ENCODE measurements around the gene GLI3. TPM values are rescaled to one million over a fixed set of nuclear protein-coding genes. Genes with fewer than 3 reads are reported as not detected.
A peak's percentile ranks its signal among the peaks of the same experiment; 100 is the strongest.

GLI3 gene
- total and polyA plus RNA-seq, 12 donors: 1.1 to 18.0 (median 4.6) TPM

- H3K4me1 ChIP-seq (replicated peaks in 1 of 2): no peaks in the 10 kb centered on the region
- no peaks in the 10 kb centered on the region for H3K27me3 ChIP-seq
- no peak overlapping the region for H3K27ac ChIP-seq
- DNase-seq: peak in 1 of 7 donors; percentile 10
- 56 to 68% (median 65%) methylated on average over 5 of the region's 5 CpGs for WGBS, 4 donors
- H3K9me3 ChIP-seq (replicated peaks in 1 of 3): no peaks in the 10 kb centered on the region
- H3K4me3 ChIP-seq: no peak overlapping the region
- TF ChIP-seq, protein P1, sequence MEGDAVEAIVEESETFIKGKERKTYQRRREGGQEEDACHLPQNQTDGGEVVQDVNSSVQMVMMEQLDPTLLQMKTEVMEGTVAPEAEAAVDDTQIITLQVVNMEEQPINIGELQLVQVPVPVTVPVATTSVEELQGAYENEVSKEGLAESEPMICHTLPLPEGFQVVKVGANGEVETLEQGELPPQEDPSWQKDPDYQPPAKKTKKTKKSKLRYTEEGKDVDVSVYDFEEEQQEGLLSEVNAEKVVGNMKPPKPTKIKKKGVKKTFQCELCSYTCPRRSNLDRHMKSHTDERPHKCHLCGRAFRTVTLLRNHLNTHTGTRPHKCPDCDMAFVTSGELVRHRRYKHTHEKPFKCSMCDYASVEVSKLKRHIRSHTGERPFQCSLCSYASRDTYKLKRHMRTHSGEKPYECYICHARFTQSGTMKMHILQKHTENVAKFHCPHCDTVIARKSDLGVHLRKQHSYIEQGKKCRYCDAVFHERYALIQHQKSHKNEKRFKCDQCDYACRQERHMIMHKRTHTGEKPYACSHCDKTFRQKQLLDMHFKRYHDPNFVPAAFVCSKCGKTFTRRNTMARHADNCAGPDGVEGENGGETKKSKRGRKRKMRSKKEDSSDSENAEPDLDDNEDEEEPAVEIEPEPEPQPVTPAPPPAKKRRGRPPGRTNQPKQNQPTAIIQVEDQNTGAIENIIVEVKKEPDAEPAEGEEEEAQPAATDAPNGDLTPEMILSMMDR (IDR thresholded peaks at IDR 0.05): no peak
- no peak for TF ChIP-seq POLR2A (IDR thresholded peaks at IDR 0.05)
- intact Hi-C loops (cut with DNase I): no loop called here
- H3K36me3 ChIP-seq (replicated peaks in 1 of 2): no peaks in the 10 kb centered on the region
Observed at GRCh38 chr7:42055171-42055570, 181.8 kb downstream of the GLI3 start.

DNA sequence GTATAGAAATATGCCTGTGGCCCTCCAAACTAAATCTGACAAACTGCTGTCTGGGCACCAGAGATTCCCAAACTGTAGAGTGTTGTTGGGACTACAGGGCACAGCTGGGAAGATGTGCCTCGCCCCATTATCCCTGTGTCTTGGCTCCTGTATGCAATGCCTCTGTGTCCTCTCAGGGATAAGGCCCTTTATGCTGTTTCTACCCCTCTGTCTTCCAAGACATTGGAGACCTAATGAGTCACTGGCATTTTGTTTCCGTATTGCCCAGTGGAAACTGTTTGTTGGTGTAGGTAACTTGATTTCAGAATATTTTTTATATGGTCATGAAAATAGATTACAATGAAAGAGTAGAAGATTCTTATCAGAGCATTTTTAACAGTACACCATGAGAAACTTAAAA is 183.2 kb downstream of the GLI3 start:
- TF ChIP-seq POLR2A (IDR thresholded peaks at IDR 0.05): no peak
- TF ChIP-seq, protein P1 (IDR thresholded peaks at IDR 0.05): no peak
- no peak for DNase-seq
- H3K27me3 ChIP-seq: no peaks in the 10 kb centered on the region
- no peaks in the 10 kb centered on the region for H3K36me3 ChIP-seq (replicated peaks in 1 of 2)
- no peaks in the 10 kb centered on the region for H3K4me1 ChIP-seq (replicated peaks in 1 of 2)
- H3K4me3 ChIP-seq: no peak overlapping the region
- intact Hi-C loops (cut with DNase I): no loop called here
- no peaks in the 10 kb centered on the region for H3K9me3 ChIP-seq (replicated peaks in 1 of 3)
- no peak overlapping the region for H3K27ac ChIP-seq
- whole genome bisulfite sequencing, 4 donors: 80 to 92% (median 83%) methylated on average over 2 of the region's 2 CpGs

DNA sequence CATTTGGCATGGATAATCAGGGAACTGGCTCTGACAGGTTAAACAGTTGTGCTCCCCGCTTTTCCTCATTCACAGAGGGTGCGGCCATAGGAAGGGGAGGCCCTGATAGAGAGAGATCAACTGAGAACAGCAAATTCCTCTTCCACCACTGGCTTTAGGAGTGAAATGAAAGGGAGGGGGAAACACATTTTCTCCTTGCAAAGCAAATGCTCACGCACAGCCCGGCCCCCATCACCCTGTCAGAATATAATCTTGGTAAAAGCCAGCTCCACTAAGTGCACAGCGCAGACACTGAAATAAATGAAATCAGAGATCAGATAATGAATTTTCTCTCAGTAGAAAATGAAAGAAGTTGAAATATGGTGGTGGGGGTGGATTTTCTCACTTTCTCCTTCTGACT is 187.2 kb downstream of the GLI3 start:
- Histone ChIP-seq H3K27ac (no peak overlapping the region), H3K27me3 (no peaks in the 10 kb centered on the region), H3K4me3 (no peak overlapping the region), H3K9me3 (replicated peaks in 1 of 3) (no peaks in the 10 kb centered on the region), H3K36me3 (replicated peaks in 1 of 2) (no peaks in the 10 kb centered on the region), H3K4me1 (replicated peaks in 1 of 2) (no peaks in the 10 kb centered on the region)
- WGBS, 4 donors: 90 to 97% (median 94%) methylated on average over 5 of the region's 5 CpGs
- TF ChIP-seq POLR2A (IDR thresholded peaks at IDR 0.05): no peak
- TF ChIP-seq, protein P1 (IDR thresholded peaks at IDR 0.05): no peak
- no peak for DNase-seq
- intact Hi-C loops (cut with DNase I): no loop called here

DNA sequence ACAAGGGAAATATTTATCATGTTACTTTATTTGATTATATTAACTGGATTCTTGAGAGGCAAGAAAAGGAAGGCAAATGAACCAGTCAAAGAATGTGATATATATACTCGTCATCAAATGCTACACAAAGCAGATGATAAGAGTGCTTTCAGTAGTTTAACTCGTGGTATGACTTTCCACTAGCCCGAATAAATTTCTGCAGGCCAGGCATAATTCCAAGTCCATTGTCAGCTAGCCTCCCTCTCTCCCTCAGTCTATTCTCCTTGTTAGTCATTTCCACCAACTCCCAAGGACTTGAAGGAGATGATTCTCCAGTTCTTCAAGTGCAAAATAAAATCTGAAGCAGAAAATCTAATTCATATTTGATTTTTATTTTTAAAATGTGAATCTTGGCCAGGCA is 190.5 kb downstream of the GLI3 start:
- Histone ChIP-seq H3K4me3 (no peak overlapping the region), H3K9me3 (replicated peaks in 1 of 3) (no peaks in the 10 kb centered on the region), H3K27me3 (no peaks in the 10 kb centered on the region), H3K4me1 (replicated peaks in 1 of 2) (no peaks in the 10 kb centered on the region), H3K36me3 (replicated peaks in 1 of 2) (no peaks in the 10 kb centered on the region), H3K27ac (no peak overlapping the region)
- TF ChIP-seq, protein P1 (IDR thresholded peaks at IDR 0.05): no peak
- TF ChIP-seq POLR2A (IDR thresholded peaks at IDR 0.05): no peak
- DNase-seq: peak in 1 of 7 donors; percentile 36
- intact Hi-C loops (cut with DNase I): no loop called here
- 57 to 62% (median 59%) methylated on average over 3 of the region's 3 CpGs for WGBS, 4 donors

Data from adrenal gland (tissue), 12 donors.